Trophoblast cell (in vitro differentiated cells and primary cell): ENCODE data around the gene CDH15.

Experiments
- DNase-seq, 2 donors: peaks; one replicate each; pipeline ENCODE4 v3.0.0-alpha.2; 2016
- H2AFZ ChIP-seq: 2 replicates; pipeline ENCODE4 v1.6.1; 2013; ENCODE audit warnings: low read length, moderate library complexity, mild to moderate bottlenecking; ENCODE audit not compliant: insufficient read depth, poor library complexity
- H2AK5ac ChIP-seq: 2 replicates; pipeline ENCODE4 v1.6.1; 2013; ENCODE audit warnings: mild to moderate bottlenecking, low read length
- H2BK120ac ChIP-seq: 2 replicates; pipeline ENCODE4 v1.6.1; 2013; ENCODE audit warnings: low read length, mild to moderate bottlenecking, moderate library complexity; ENCODE audit not compliant: insufficient read depth, poor library complexity
- H2BK12ac ChIP-seq: 2 replicates; pipeline ENCODE4 v1.6.1; 2013; ENCODE audit warnings: mild to moderate bottlenecking, low read length, moderate library complexity
- H2BK5ac ChIP-seq: 2 replicates; pipeline ENCODE4 v1.6.1; 2013; ENCODE audit warnings: low read length, low read depth, moderate library complexity, mild to moderate bottlenecking; ENCODE audit not compliant: poor library complexity
- H3K14ac ChIP-seq: 2 replicates; pipeline ENCODE4 v1.6.1; 2013; ENCODE audit warnings: mild to moderate bottlenecking, low read length
- H3K18ac ChIP-seq: 2 replicates; pipeline ENCODE4 v1.6.1; 2013; ENCODE audit warnings: mild to moderate bottlenecking, low read length
- H3K23ac ChIP-seq: 2 replicates; pipeline ENCODE4 v1.6.1; 2013; ENCODE audit warnings: low read length
- H3K27ac ChIP-seq: 2 replicates; pipeline ENCODE4 v1.5.1; 2013; ENCODE audit warnings: low read depth, mild to moderate bottlenecking, inconsistent platforms, low read length, moderate library complexity
- H3K27me3 ChIP-seq: 2 replicates; pipeline ENCODE4 v1.6.1; 2013; ENCODE audit warnings: inconsistent platforms, mild to moderate bottlenecking, low read length, moderate library complexity; ENCODE audit not compliant: insufficient read depth
- H3K36me3 ChIP-seq, 2 experiments: 1 replicate in 1 of 2; 2 replicates in 1 of 2; pipeline ENCODE4 v1.6.1; 2013; ENCODE audit warnings: low read length in 2 of 2, mild to moderate bottlenecking in 2 of 2, moderate library complexity in 1 of 2; ENCODE audit not compliant: insufficient read depth in 2 of 2, control insufficient read depth in 1 of 2
- H3K4ac ChIP-seq: 2 replicates; pipeline ENCODE4 v1.6.1; 2013; ENCODE audit warnings: low read depth, mild to moderate bottlenecking, low read length, moderate library complexity
- H3K4me1 ChIP-seq, 2 experiments: 1 replicate in 1 of 2; 2 replicates in 1 of 2; pipeline ENCODE4 v1.6.1; 2013; ENCODE audit warnings: low read length in 2 of 2, mild to moderate bottlenecking in 2 of 2, moderate library complexity in 1 of 2; ENCODE audit not compliant: insufficient read depth in 2 of 2, control insufficient read depth in 1 of 2
- H3K4me2 ChIP-seq: 2 replicates; pipeline ENCODE4 v1.6.1; 2013; ENCODE audit warnings: inconsistent platforms, mild to moderate bottlenecking, low read length, moderate library complexity
- H3K4me3 ChIP-seq: 2 replicates; pipeline ENCODE4 v1.5.1; 2013; ENCODE audit warnings: mild to moderate bottlenecking, low read depth, low read length, inconsistent platforms
- H3K79me1 ChIP-seq: one replicate; pipeline ENCODE4 v1.6.1; 2013; ENCODE audit warnings: low read length
- H3K79me2 ChIP-seq: 2 replicates; pipeline ENCODE4 v1.6.1; 2013; ENCODE audit warnings: low read length, mild to moderate bottlenecking; ENCODE audit not compliant: control insufficient read depth, insufficient read depth, poor library complexity
- H3K9ac ChIP-seq: 2 replicates; pipeline ENCODE4 v1.6.1; 2013; ENCODE audit warnings: mild to moderate bottlenecking, low read length
- H3K9me3 ChIP-seq: 2 replicates; pipeline ENCODE4 v1.6.1; 2013; ENCODE audit warnings: low read depth, mild to moderate bottlenecking, control low read depth, inconsistent platforms, low read length; ENCODE audit not compliant: insufficient read depth
- H4K12ac ChIP-seq: 2 replicates; pipeline ENCODE4 v1.6.1; 2013; ENCODE audit warnings: low read depth, mild to moderate bottlenecking, low read length, moderate library complexity
- H4K8ac ChIP-seq: 2 replicates; pipeline ENCODE4 v1.6.1; 2013; ENCODE audit warnings: low read depth, mild to moderate bottlenecking, low read length, moderate library complexity
- H4K91ac ChIP-seq: one replicate; pipeline ENCODE4 v1.6.1; 2013; ENCODE audit warnings: low read depth, mild to moderate bottlenecking, low read length, moderate library complexity
- WGBS: extraction: QIAGEN DNeasy Blood & Tissue Kit; methylation state at CpG from one replicate; pipeline ENCODE4 v1.1.7; 2013; ENCODE audit warnings: missing lambda C conversion rate; ENCODE audit not compliant: insufficient read length, insufficient coverage; ENCODE audit errors: extremely low coverage; 5-methylcytosine and 5-hydroxymethylcytosine counted together

CDH15 gene

GRCh38 chr16:89202422-89203215 lies 31.1 kb downstream of the CDH15 start:
- Histone ChIP-seq H3K4me1 (peaks cover 8 to 9% of the 10 kb centered on the region in 2 experiments), H4K91ac (no peak overlapping the region), H3K36me3 (no peaks in the 10 kb centered on the region), H3K4me2 (no peak overlapping the region), H3K23ac (no peak overlapping the region), H3K4me3 (no peak overlapping the region), H3K27me3 (peaks cover 26% of the 10 kb centered on the region), H2BK12ac (no peak overlapping the region), H2BK5ac (no peak overlapping the region), H2AK5ac (no peak overlapping the region), H3K9ac (no peak overlapping the region), H3K79me2 (no peaks in the 10 kb centered on the region), H3K18ac (no peak overlapping the region), H4K8ac (no peak overlapping the region), H3K27ac (no peak overlapping the region), H4K12ac (no peak overlapping the region), H3K79me1 (no peaks in the 10 kb centered on the region), H2BK120ac (no peak overlapping the region), H3K14ac (no peak overlapping the region), H3K9me3 (peaks cover 7% of the 10 kb centered on the region), H2AFZ (no peak overlapping the region), H3K4ac (no peak overlapping the region)
- DNase-seq: no peak
- no CpG with 5 or more reads among the region's 49 CpGs for WGBS

- no CpG with 5 or more reads among the region's 4 CpGs for WGBS
- Histone ChIP-seq H4K91ac (no peak overlapping the region), H3K18ac (no peak overlapping the region), H3K79me1 (no peaks in the 10 kb centered on the region), H3K4ac (no peak overlapping the region), H2BK12ac (no peak overlapping the region), H3K4me3 (no peak overlapping the region), H3K27me3 (peaks cover 2% of the 10 kb centered on the region), H3K14ac (no peak overlapping the region), H3K9ac (no peak overlapping the region), H4K12ac (no peak overlapping the region), H2BK120ac (no peak overlapping the region), H3K4me1 (no peaks in the 10 kb centered on the region), H2AK5ac (no peak overlapping the region), H2AFZ (no peak overlapping the region), H3K27ac (no peak overlapping the region), H2BK5ac (no peak overlapping the region), H3K36me3 (no peaks in the 10 kb centered on the region), H3K23ac (no peak overlapping the region), H4K8ac (no peak overlapping the region), H3K79me2 (no peaks in the 10 kb centered on the region), H3K4me2 (no peak overlapping the region), H3K9me3 (no peaks in the 10 kb centered on the region)
- DNase-seq: no peak
Measured at GRCh38 chr16:89207993-89208392, 36.4 kb downstream of the CDH15 start.

- H3K27me3 ChIP-seq: no peaks in the 10 kb centered on the region
- no peak overlapping the region for H4K91ac ChIP-seq
- H3K27ac ChIP-seq: no peak overlapping the region
- no peak overlapping the region for H3K4me2 ChIP-seq
- no peaks in the 10 kb centered on the region for H3K79me1 ChIP-seq
- no peaks in the 10 kb centered on the region for H3K79me2 ChIP-seq
- no peak overlapping the region for H3K18ac ChIP-seq
- no CpG with 5 or more reads among the region's 15 CpGs for WGBS
- no peak overlapping the region for H4K8ac ChIP-seq
- H2AK5ac ChIP-seq: no peak overlapping the region
- H3K9me3 ChIP-seq: no peaks in the 10 kb centered on the region
- no peak overlapping the region for H4K12ac ChIP-seq
- H3K9ac ChIP-seq: no peak overlapping the region
- no peak overlapping the region for H3K4ac ChIP-seq
- H2AFZ ChIP-seq: no peak overlapping the region
- H3K14ac ChIP-seq: no peak overlapping the region
- H3K23ac ChIP-seq: no peak overlapping the region
- H2BK120ac ChIP-seq: no peak overlapping the region
- no peak overlapping the region for H2BK5ac ChIP-seq
- no peak overlapping the region for H3K4me3 ChIP-seq
- H2BK12ac ChIP-seq: no peak overlapping the region
- H3K4me1 ChIP-seq: no peaks in the 10 kb centered on the region
- no peaks in the 10 kb centered on the region for H3K36me3 ChIP-seq
- DNase-seq: no peak
Measured at GRCh38 chr16:89209522-89210044, 38.0 kb downstream of the CDH15 start.

- no peak overlapping the region for H3K9ac ChIP-seq
- H2AK5ac ChIP-seq: no peak overlapping the region
- no peak overlapping the region for H3K14ac ChIP-seq
- H2BK120ac ChIP-seq: no peak overlapping the region
- H3K79me2 ChIP-seq: no peaks in the 10 kb centered on the region
- H4K91ac ChIP-seq: no peak overlapping the region
- H4K8ac ChIP-seq: no peak overlapping the region
- H3K4me2 ChIP-seq: no peak overlapping the region
- H3K79me1 ChIP-seq: no peaks in the 10 kb centered on the region
- no peak overlapping the region for H2BK12ac ChIP-seq
- peak overlapping the region; percentile 74 for H3K23ac ChIP-seq
- H4K12ac ChIP-seq: no peak overlapping the region
- no peaks in the 10 kb centered on the region for H3K9me3 ChIP-seq
- H2BK5ac ChIP-seq: no peak overlapping the region
- no peak overlapping the region for H3K4ac ChIP-seq
- no peak for DNase-seq
- H2AFZ ChIP-seq: no peak overlapping the region
- no peak overlapping the region for H3K27ac ChIP-seq
- no peak overlapping the region for H3K4me3 ChIP-seq
- H3K36me3 ChIP-seq: no peaks in the 10 kb centered on the region
- no CpG with 5 or more reads among the region's 11 CpGs for WGBS
- H3K27me3 ChIP-seq: no peaks in the 10 kb centered on the region
- no peak overlapping the region for H3K18ac ChIP-seq
- H3K4me1 ChIP-seq: no peaks in the 10 kb centered on the region
Measured at GRCh38 chr16:89210165-89210903, 38.8 kb downstream of the CDH15 start.
